Mesothelial cell of epicardium (in vitro differentiated cells): ENCODE data around the gene WDR26. TPM values are rescaled to one million over a fixed set of nuclear protein-coding genes. Genes with fewer than 3 reads are reported as not detected.
A peak's percentile ranks its signal among the peaks of the same experiment; 100 is the strongest.

Experiments
- DNase-seq, 2 experiments: peaks; one replicate each; pipeline ENCODE4 v3.0.0; 2021; ENCODE audit warnings: low spot score in 2 of 2; ENCODE audit not compliant: unreplicated experiment in 2 of 2
- H3K27ac Mint-ChIP-seq: 2 replicates; pipeline ENCODE4 v1.8.0; 2021; ENCODE audit warnings: mixed read lengths
- H3K27me3 Mint-ChIP-seq: 2 replicates; pipeline ENCODE4 v1.8.0; 2021; ENCODE audit warnings: low read depth, mixed read lengths
- H3K36me3 Mint-ChIP-seq: 2 replicates; pipeline ENCODE4 v1.8.0; 2021; ENCODE audit warnings: mixed read lengths
- H3K4me1 Mint-ChIP-seq: 2 replicates; pipeline ENCODE4 v1.8.0; 2021; ENCODE audit warnings: mixed read lengths
- H3K4me3 Mint-ChIP-seq: 2 replicates; pipeline ENCODE4 v1.8.0; 2021; ENCODE audit warnings: mild to moderate bottlenecking, moderate library complexity, mixed read lengths
- H3K9me3 Mint-ChIP-seq: 2 replicates; pipeline ENCODE4 v1.8.0; 2021; ENCODE audit warnings: mixed read lengths
- CTCF ChIP-seq: fragments of 200-600 bp; sonication (generic); IDR thresholded peaks from one replicate; pipeline ENCODE4 v1.5.0; 2021; ENCODE audit warnings: antibody characterized with exemption; ENCODE audit not compliant: unreplicated experiment
- total RNA-seq: library from RNA; stranded (reverse); gene quantifications from 3 replicates; pipeline ENCODE4 v1.2.1, GENCODE V29; 2021

Gene WDR26
- total RNA-seq, 1 donor from 2014 or later, result 101 TPM

GRCh38 chr1:224466154-224466553 is 31.6 kb upstream of the WDR26 start:
- no peaks in the 10 kb centered on the region for H3K27me3 Mint-ChIP-seq
- H3K4me3 Mint-ChIP-seq, result no peak overlapping the region
- DNase-seq, result no peak
- peaks cover 18% of the 10 kb centered on the region for H3K9me3 Mint-ChIP-seq
- no peaks in the 10 kb centered on the region for H3K4me1 Mint-ChIP-seq
- H3K36me3 Mint-ChIP-seq, result peaks cover 6% of the 10 kb centered on the region
- no peak for TF ChIP-seq CTCF
- no peak overlapping the region for H3K27ac Mint-ChIP-seq

- peaks cover 8% of the 10 kb centered on the region for H3K9me3 Mint-ChIP-seq
- DNase-seq, result no peak
- H3K4me3 Mint-ChIP-seq, result no peak overlapping the region
- no peak for TF ChIP-seq CTCF
- H3K27ac Mint-ChIP-seq, result no peak overlapping the region
- peaks cover 2% of the 10 kb centered on the region for H3K36me3 Mint-ChIP-seq
- peaks cover 12% of the 10 kb centered on the region for H3K4me1 Mint-ChIP-seq
- H3K27me3 Mint-ChIP-seq, result no peaks in the 10 kb centered on the region
Measured at GRCh38 chr1:224459966-224460365, 25.4 kb upstream of the WDR26 start.

GRCh38 chr1:224458996-224459395 is 24.4 kb upstream of the WDR26 start:
- DNase-seq, result no peak
- Mint-ChIP-seq H3K9me3 (peaks cover 3% of the 10 kb centered on the region), H3K4me1 (peaks cover 19% of the 10 kb centered on the region), H3K4me3 (no peak overlapping the region), H3K36me3 (peaks cover 2% of the 10 kb centered on the region), H3K27ac (no peak overlapping the region), H3K27me3 (no peaks in the 10 kb centered on the region)
- no peak for TF ChIP-seq CTCF

- TF ChIP-seq CTCF, result no peak
- peaks cover 3% of the 10 kb centered on the region for H3K9me3 Mint-ChIP-seq
- DNase-seq, result no peak
- peaks cover 24% of the 10 kb centered on the region for H3K4me1 Mint-ChIP-seq
- H3K27ac Mint-ChIP-seq, result no peak overlapping the region
- peaks cover 2% of the 10 kb centered on the region for H3K36me3 Mint-ChIP-seq
- no peaks in the 10 kb centered on the region for H3K27me3 Mint-ChIP-seq
- no peak overlapping the region for H3K4me3 Mint-ChIP-seq
Measured at GRCh38 chr1:224458296-224458695, 23.7 kb upstream of the WDR26 start.

- peak; percentile 31 for TF ChIP-seq CTCF
- Mint-ChIP-seq H3K36me3 (peaks cover 2% of the 10 kb centered on the region), H3K4me1 (peaks cover 24% of the 10 kb centered on the region), H3K4me3 (no peak overlapping the region), H3K27me3 (no peaks in the 10 kb centered on the region), H3K27ac (no peak overlapping the region), H3K9me3 (peaks cover 3% of the 10 kb centered on the region)
- DNase-seq, result no peak
Measured at GRCh38 chr1:224457782-224458144, 23.2 kb upstream of the WDR26 start.

- Mint-ChIP-seq H3K27ac (peak overlapping the region; percentile 91), H3K9me3 (peaks cover 3% of the 10 kb centered on the region), H3K27me3 (no peaks in the 10 kb centered on the region), H3K4me3 (no peak overlapping the region), H3K36me3 (peaks cover 2% of the 10 kb centered on the region), H3K4me1 (peaks cover 24% of the 10 kb centered on the region)
- DNase-seq, result no peak
- no peak for TF ChIP-seq CTCF
Measured at GRCh38 chr1:224456637-224456953, 22.0 kb upstream of the WDR26 start.
